HL-60/S4 treated with retinoic acid at 250 ng/mL for 4 days and 3 days (cell line): Measurements from ENCODE around the gene SWAP70.
"Not testable (repeated sequence)": the region's sequence is repeated elsewhere in the genome, so short reads cannot be mapped to it uniquely, and the experiment has no call there.

ENCODE experiments used
- in situ Hi-C: fragments of 300-500 bp; cut with MboI; formaldehyde crosslinking; loops from 2 replicates; pipeline ENCODE4 v1.7.0; 2022; ENCODE audit warnings: low sequenced_read_pairs

The SWAP70 gene

DNA sequence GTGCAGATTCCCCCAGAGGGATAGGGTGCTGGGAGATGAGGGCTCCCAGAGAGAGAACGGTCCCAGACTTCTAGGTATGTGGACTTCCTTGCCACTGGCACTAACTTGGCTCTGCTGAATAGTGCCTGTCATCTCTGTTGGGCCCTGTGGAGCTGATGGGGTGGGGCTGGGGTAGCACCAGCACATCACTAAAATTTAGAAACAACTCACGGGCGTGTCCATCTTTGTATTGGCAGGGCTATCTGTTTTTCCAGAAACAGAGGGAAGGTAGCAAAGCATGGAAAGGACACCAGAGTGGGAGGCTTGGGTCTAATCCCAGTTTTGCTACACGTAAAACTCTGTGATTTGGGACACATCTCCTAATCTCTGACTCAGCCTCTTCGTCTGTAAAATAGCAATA is 25.8 kb downstream of the SWAP70 start:
- in situ Hi-C loops = no loop called here

DNA sequence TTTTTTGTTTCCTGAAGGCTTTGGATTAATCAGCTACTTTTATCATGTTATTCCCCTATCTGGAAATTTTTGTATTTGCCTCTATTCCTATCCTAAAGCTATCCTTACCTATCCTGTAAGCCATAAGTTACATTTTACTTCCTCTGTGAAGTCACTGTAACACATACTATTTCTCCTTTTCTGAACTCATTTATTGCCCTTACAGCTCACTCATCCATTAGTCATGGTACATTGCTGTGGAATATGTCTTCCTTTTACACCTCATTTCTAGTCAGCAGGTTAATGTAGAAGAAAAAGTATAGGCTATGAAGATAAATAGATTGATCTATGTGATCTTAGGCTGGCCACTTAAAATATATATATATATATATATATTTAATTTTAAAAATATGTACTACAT is 28.0 kb downstream of the SWAP70 start:
- in situ Hi-C loops = no loop called here

- in situ Hi-C loops = no loop called here
Observed at GRCh38 chr11:9692691-9693090, 28.8 kb downstream of the SWAP70 start.

- in situ Hi-C loops = no loop called here
Observed at GRCh38 chr11:9693801-9694553, 30.1 kb downstream of the SWAP70 start.

- in situ Hi-C loops = not testable (repeated sequence)
Observed at GRCh38 chr11:9695228-9695627, 31.4 kb downstream of the SWAP70 start.

DNA sequence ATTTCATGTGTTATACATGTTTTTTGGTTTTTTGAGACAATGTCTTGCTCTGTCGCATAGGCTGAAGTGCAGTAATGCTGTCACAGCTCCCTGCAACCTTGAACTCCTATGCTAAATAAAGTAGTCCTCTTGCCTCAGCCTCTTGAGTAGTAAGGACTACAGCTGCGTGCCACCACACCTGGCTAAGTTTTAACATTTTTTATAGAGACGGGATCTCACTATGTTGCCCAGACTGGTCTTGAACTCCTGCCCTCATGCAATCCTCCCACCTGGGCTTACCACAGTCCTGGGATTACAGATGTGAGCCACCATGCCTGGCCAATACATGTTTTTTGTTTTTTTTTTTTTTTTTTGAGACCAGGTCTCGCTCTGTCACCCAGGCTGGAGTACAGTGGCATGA is 33.9 kb downstream of the SWAP70 start:
- in situ Hi-C loops = no loop called here

GRCh38 chr11:9700105-9700801 is 36.4 kb downstream of the SWAP70 start:
- in situ Hi-C loops = no loop called here

DNA sequence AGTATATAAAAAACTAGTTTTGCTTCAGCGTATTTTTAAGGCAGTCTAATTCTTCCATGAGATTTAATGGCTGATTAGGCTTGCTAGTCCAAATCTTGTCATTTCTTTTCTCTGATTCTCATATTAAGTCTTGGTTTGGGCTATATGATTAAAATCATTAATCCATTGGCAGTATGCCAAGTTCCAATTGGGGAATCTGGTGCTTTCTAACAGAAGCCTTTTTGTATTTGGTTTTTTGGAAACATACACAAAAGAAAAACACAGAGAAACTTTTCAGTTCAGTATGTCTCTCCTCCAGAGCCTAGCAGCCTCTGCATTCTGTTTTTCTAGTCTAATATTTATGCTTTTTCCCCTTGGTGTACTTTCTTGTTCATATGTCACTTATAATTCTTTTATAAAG is 37.9 kb downstream of the SWAP70 start:
- in situ Hi-C loops = no loop called here

- in situ Hi-C loops = no loop called here
Observed at GRCh38 chr11:9703280-9703679, 39.4 kb downstream of the SWAP70 start.

DNA sequence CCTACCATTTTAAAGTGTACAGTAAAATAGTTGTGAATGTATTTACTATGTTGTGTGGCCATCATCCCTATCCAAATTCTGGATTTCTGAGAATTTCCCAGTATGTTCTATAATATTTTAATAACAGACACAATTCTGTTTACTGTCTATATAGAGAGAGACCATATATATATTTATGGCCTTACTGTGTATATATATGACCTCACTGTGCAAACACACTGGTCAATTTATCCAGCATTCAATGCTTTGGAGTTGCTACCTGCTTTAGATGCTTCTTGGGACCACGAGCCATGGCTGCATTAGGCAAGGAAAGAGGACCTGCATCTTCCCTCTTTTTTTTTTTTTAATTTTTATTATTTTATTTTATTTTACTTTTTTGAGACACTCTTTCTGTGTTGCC is 40.2 kb downstream of the SWAP70 start:
- in situ Hi-C loops = no loop called here

GRCh38 chr11:9704620-9705019 is 40.7 kb downstream of the SWAP70 start:
- in situ Hi-C loops = no loop called here

DNA sequence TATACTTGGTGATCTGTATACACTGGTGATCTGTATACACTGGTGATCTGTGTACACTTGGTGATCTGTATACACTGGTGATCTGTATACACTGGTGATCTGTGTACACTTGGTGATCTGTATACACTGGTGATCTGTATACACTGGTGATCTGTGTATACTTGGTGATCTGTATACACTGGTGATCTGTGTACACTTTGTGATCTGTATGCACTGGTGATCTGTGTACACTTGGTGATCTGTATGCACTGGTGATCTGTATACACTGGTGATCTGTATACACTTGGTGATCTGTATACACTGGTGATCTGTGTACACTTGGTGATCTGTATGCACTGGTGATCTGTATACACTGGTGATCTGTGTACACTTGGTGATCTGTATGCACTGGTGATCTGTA is 41.5 kb downstream of the SWAP70 start:
- in situ Hi-C loops = not testable (repeated sequence)

GRCh38 chr11:9708544-9708943 is 44.7 kb downstream of the SWAP70 start:
- in situ Hi-C loops = no loop called here

DNA sequence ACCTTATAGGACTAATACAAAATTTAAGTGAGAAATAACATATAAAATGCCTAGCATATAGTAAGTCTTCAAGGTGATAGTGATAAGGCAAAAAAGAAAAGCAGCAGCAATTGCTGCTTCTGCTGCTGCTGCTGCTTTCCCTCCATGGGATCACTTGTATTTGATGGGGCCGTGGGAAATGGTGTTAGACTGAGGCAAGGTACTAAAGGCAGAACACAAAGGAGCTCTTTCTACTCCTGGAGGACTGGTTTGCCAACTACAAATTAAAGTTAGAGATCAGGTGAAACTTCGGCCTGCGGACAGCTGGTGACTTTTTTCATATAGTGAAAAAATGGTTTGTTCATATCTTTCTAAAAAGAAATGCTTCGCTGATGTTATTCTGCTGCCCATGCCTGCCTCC is 46.3 kb downstream of the SWAP70 start:
- in situ Hi-C loops = no loop called here

DNA sequence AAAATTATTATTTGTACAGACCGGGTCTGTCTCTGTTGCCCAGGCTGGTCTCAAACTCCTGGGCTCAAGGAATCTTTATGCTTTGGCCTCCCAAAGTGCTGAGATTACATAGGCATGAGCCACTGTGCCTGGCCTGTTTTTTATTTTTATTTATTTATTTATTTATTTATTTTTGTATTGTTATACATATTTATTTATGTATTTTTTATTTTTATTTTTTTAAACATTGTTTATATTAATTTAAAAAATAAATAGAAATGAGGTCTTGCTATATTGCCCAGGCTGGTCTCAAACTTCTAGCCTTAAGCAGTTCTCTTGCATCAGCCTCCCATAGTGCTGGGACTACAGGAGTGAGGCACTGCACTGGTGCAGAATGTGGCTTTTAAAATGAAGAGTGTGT is 47.0 kb downstream of the SWAP70 start:
- in situ Hi-C loops = no loop called here

GRCh38 chr11:9711454-9712307 is 47.8 kb downstream of the SWAP70 start:
- in situ Hi-C loops = no loop called here

- in situ Hi-C loops = no loop called here
Observed at GRCh38 chr11:9714272-9714940, 50.5 kb downstream of the SWAP70 start.

GRCh38 chr11:9716275-9717039 is 52.6 kb downstream of the SWAP70 start:
- in situ Hi-C loops = no loop called here

GRCh38 chr11:9717040-9717357 is 53.1 kb downstream of the SWAP70 start:
- in situ Hi-C loops = no loop called here

DNA sequence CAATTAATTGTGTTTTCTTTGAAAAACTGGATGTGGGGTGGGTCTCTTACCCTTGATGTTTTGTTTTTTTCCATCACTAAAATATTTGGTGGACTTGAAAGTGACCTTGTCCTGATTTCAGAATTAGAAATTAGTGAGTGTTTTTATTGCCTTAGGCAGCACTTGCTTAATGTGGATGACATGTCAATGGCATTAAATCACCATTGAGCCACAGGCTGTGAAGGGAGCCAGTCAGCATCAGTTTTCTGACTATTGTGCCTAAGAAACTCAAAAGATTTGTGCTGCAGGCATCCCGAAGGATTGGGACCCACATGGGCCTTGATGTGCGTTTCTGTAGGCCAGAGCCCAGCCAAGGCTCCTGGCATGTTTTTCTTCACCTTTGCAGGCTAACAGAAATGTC is 53.8 kb downstream of the SWAP70 start:
- in situ Hi-C loops = no loop called here

GRCh38 chr11:9718147-9718546 is 54.3 kb downstream of the SWAP70 start:
- in situ Hi-C loops = no loop called here
